Measurements from ENCODE around the gene LRIT2.

Gene LRIT2

DNA sequence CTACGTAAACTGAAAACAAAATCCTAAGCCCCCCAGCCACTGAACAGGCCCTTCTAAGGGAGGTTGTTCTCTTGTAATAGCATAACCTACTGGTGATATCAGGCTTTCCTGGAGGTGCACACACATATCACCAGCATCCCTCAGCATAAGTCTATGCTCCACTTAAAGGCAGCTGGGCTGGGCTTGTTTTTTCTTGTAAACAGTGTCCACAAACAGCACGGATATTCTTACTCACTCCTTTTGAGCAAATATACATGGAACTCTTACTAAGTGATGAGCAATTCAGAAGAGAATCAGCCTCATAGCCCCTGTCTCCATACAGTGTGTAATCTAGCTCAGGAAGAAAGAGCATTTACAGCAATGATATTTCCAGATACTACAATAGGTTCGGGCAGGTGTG lies 13.6 kb upstream of the LRIT2 start:
- no peak for DNase-seq

DNA sequence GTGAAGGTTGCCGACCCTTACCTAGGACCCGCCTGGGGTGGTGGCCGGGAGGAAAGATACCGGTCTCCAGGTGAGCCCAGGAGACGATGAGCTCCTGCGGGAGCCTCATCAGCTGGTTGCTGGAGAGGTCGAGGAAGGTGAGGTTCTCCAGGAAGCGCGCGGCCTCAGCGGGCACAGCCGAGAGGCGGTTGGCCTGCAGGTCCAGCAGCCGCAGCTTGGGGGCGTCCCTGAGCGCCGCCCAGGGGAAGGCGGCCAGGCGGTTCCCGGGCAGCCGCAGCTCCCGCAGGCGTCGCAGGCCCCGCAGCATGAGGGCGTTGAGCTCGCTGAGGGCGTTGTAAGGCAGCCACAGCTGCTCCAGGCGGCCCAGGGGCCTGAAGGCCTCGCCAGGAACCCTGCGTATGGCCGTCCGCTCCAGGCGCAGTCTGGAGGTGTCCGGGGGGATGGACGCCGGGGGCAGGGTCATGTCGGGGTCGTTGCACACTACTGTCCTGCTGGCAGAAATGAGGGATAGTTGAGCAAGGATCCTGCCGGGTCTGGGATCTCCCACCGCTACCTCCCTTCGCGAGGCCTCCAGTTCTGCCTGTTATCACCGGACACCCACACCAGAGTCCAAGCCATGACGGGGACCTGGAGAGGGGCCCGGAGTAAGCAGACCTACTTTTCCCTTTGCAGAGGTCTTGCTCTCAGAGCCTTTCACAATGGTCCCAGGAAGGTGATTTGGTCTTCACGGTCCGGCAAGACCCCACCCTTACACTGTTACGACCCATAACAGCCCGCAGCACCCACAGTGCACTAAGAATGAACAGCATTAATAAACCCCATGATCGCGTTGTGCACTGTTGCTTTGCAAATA lies 12.1 kb upstream of the LRIT2 start:
- DNase-seq, result no peak

- no peak for DNase-seq
These were observed 11.5 kb upstream of the LRIT2 start for GRCh38 chr10:84236807-84237198.

DNA sequence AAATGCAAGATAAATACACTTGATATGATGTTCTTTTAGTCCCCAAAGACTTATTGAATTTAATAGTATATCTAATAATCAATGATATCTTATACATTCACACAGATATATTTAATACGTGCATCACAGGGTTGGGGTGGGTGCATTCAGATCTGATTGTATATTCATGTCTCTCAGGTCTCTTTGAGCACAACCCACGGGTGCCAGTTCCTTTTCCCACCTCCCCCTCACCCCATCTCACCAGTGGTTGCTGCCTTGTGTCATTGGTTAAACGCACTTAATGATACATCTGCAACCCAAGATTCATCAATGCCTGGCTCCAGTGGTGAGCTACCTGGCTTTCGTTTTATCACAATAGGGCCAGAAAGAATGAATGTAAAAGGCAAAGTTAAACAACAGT lies 9.8 kb upstream of the LRIT2 start:
- no peak for DNase-seq

- DNase-seq, result no peak
These were observed 9.1 kb upstream of the LRIT2 start for GRCh38 chr10:84234479-84234878.

- no peak for DNase-seq
These were observed 8.6 kb upstream of the LRIT2 start for GRCh38 chr10:84233940-84234339.

- DNase-seq, result no peak
These were observed 7.0 kb upstream of the LRIT2 start for GRCh38 chr10:84232376-84232775.

DNA sequence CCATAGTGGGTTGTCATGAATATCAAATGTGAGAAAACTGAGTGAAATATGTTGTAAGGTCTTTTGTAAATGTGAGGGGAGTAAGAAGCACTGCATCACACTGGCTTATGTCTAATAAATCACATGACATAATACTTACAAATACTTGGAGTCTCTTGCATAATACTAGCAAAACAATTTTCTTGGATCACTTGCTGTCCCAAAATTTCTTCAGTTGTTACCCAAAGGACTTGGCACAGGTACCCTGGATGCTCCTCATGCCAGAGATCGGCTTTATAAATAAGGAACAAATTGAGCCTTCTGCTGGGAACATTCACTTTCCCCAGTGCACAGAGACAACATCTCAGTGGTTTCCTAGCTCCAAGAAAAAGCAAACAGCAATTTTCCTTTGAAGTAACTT lies 5.0 kb upstream of the LRIT2 start:
- no peak for DNase-seq

GRCh38 chr10:84227810-84228209 lies 2.5 kb upstream of the LRIT2 start:
- no peak for DNase-seq

DNA sequence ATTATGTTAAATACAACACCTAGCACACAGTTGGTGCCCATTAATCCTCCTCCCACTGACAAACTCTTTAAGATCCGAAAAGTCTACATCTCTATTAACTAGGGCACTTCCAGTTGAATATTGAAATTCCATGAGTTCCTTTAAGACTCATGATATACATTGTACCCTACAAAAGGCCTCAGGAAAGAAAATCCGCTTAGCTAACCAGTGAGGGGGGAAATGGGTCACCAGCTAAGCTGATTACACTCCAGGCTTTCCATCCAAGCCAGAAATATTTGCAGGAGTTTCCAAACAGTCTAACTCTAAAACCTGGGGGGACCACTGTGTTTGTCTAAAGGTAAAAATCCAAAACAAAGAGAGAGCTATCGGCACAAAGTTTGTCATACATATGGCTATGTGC lies 1.3 kb upstream of the LRIT2 start:
- no peak for DNase-seq

GRCh38 chr10:84224411-84225028 lies 824 bp downstream of the LRIT2 start:
- DNase-seq, result no peak

DNA sequence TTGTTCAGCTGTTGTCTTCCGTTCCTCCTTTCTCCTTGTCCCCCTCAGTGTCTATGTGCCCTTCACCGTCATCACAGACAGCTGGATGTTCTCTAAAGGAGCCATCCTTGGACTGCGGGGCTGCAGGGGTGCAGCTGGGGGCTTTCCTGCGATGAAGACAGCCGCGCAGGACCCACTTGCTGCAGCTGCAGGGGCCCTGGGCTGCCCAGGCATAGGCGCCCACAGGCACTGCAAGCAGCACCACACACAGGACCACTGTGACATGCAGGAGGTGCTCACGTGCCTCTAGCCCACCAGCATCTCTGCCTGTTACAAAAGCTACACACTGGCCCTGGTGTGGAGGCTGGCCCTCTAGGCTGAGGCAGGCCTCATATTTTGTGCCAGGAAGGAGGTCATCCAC lies 3.4 kb downstream of the LRIT2 start:
- no peak for DNase-seq

DNA sequence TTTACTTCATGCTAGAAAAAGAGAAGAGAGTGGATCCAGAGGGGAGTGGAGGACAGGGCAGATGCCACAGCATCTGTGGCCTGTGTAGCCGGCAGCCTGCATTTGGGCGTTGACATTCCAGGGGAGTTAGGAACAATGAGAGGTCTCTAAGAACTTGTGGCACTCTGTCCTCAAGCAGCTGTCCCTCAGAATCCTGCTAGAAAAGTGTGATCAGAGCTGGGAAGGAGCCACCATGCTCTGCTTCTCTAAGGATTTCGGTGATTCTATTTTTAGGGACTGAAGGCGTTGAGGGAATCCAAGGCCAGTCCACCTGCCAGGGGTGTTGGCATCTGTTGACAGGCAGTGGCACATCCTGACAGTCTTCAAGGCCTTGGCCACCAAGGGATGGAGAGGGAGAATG lies 7.6 kb downstream of the LRIT2 start:
- DNase-seq, result no peak

DNA sequence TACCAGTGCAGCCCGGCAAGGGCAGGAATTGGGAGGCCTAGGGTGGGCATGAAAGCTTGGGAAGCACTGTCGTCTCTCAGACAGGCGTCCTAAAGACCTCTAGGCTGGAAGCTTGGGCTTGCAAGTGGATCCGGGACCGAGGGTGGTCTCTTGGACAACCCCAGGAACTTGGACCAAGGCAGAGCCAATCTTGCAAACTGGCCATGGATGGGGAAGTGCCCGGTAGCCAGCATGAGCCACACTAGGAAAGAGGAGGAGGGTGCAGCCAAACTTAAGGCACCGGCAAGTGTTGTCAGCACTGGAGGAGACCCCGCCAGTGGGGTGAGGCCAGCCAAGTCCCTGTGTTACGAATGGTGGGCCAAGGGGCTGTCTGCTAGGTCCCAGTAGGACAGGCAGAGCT lies 8.5 kb downstream of the LRIT2 start:
- DNase-seq, result no peak

DNA sequence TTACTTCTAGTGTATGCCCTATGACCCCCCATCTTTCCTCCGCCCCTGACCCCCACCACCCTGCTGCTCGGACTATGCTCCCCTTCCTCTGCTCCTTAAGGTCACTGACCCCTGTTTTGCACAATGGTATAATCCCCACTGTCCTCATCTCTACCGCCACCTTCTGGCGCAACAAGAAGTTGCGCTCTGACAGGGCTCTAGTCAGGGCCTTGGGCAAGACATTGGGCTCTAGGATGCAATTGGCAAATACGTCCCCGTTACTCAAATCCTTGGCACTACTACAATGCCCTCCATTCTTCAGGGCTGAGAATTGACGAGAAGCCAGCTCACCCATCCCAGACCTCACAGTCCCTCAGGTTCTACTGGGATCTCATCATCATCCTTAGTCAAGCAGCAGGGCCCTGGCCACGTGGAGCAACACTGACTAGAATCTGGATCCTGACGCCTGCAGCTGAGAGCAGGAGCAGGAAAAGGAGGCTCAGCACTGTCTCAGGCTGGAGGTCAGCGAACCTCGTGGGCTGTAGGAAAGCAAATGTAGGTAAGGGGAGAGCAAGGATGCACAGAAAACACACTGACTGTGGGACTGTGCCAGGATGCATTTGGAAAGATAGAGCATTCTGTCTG lies 10.6 kb downstream of the LRIT2 start:
- DNase-seq, result peak; percentile 23 to 29

- DNase-seq, result no peak
These were observed 11.2 kb downstream of the LRIT2 start for GRCh38 chr10:84214046-84214572.

- DNase-seq, result no peak
These were observed 12.3 kb downstream of the LRIT2 start for GRCh38 chr10:84213076-84213475.

DNA sequence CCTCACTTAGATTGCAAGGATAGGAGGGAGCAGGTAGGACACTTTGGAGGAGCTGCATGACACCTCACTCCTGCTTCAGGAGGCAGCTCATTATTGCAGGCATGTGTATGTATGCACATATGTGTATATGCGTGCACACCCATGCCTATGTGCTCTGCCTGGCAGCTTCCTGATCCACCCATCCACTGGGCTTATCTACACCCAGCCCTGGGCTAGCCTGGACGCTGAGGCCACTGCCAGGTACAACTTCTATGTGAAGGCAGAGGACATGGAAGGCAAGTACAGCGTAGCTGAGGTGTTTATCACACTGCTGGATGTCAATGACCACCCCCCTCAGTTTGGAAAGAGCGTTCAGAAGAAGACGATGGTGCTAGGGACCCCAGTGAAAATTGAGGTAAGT lies 13.3 kb downstream of the LRIT2 start:
- no peak for DNase-seq

GRCh38 chr10:84211566-84211965 lies 13.8 kb downstream of the LRIT2 start:
- no peak for DNase-seq

GRCh38 chr10:84208023-84208422 lies 17.3 kb downstream of the LRIT2 start:
- DNase-seq, result no peak

- DNase-seq, result no peak
These were observed 19.4 kb downstream of the LRIT2 start for GRCh38 chr10:84205853-84206525.

DNA sequence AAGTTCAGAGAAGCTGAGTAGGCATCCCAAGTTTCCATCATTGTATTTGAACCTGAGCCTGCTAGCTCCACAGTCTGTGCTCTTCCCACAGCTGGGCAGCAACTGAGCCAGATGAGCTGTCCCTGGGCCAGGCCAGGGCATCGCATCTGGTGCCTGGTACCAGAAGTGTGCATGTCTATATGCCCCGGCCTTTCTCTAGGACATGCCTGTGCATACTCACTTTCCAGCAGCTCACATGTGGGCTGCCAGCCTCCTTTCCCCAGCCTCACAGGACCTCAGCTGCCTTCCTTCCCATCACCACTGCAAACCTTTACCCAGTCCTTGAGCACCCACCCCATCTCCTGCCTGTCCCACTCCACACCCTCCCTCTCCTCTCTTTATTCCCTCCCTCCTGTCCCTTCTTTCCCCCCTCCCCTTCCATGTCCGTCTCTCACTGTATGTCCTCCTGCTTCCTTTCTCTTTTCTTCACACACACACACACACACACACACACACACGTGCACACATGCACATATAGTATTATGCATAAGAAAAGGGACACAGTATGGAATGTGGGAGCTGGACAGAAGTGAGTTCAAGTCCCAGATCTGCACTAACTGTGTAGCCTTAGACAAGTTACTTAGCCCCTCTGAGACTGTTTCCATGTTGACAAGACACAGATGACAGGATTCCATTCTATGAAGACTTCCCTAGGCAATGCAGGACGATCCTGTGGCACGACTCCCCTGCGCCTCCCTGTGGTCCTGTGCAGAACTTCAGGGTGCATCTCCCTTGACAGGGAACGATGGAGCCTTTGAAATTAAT lies 20.1 kb downstream of the LRIT2 start:
- DNase-seq, result peak; percentile 46 to 48

GRCh38 chr10:84204610-84205009 lies 20.7 kb downstream of the LRIT2 start:
- no peak for DNase-seq

Data from AML-193 (cell line).